Suprapubic skin (tissue), 4 donors: ENCODE data around the gene RNF44.

Experiments used
- CTCF ChIP-seq, 2 donors: fragments of 200-600 bp in 1 of 2; fragments of 450-650 bp in 1 of 2; sonication (generic) in 1 of 2; IDR thresholded peaks; one replicate each; pipeline ENCODE4 v1.5.1; 2016 to 2019; ENCODE audit warnings: antibody characterized with exemption in 2 of 2, mild to moderate bottlenecking in 1 of 2, moderate library complexity in 1 of 2
- EP300 ChIP-seq: sonication (generic); formaldehyde crosslinking; IDR thresholded peaks from one replicate; pipeline ENCODE4 v1.6.1; 2017; ENCODE audit warnings: antibody characterized with exemption
- POLR2A ChIP-seq, 2 donors: fragments of 450-650 bp; IDR thresholded peaks; one replicate each; pipeline ENCODE4 v1.6.1; 2017; ENCODE audit warnings: antibody characterized with exemption in 2 of 2, mild to moderate bottlenecking in 2 of 2, moderate library complexity in 2 of 2
- POLR2AphosphoS5 ChIP-seq, 3 donors: sonication (generic); formaldehyde crosslinking; IDR thresholded peaks; one replicate each; pipeline ENCODE4 v1.6.1; 2017; ENCODE audit warnings: antibody characterized with exemption in 3 of 3

- TF ChIP-seq CTCF (IDR thresholded peaks at IDR 0.05) (no peak), EP300 (no peak), POLR2AphosphoS5 (IDR thresholded peaks at IDR 0.05) (no peak), POLR2A (IDR thresholded peaks at IDR 0.05) (no peak)
These were observed 39.4 kb downstream of the RNF44 start for GRCh38 chr5:176497852-176498251.
